PC-9 (cell line): Measurements from ENCODE around the gene ADIRF.

Experiments
- CTCF ChIP-seq: fragments of 200-600 bp; sonication (generic); conservative IDR thresholded peaks from 2 replicates; pipeline ENCODE4 v1.6.1; 2017; ENCODE audit warnings: mixed run types, antibody characterized with exemption, mild to moderate bottlenecking, moderate library complexity
- EZH2 ChIP-seq: fragments of 200-600 bp; sonication (generic); IDR thresholded peaks from 2 replicates; pipeline ENCODE4 v1.8.0; 2017; ENCODE audit warnings: antibody characterized with exemption, low read depth

DNA sequence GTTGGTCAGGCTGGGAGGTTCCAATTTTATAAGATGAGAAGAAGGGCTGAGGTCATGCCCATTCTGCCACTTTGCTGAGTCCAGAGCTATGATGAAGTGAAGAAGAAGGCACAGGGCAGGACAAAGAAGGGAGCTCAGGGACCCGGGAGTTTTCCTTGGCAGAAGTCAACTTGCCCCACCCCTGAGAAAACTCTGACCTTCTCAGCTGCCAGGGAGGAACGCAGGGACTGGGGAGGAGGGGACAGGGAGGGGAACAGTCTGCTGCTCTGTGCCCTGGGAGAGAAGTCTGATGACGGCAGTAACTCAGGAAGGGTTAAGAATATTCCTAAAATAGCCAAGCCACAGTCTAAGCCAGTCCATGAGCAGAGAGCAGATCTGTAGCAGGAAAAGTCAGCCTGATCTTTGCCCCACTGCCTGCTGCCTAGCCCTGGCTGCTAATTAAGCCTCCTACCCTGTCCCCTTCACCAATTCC lies 11.7 kb downstream of the ADIRF start:
- TF ChIP-seq EZH2 (no peak), CTCF (no peak)
